Panc1 (cell line): ENCODE results near the gene PPP1R9B. TPM values are rescaled to one million over a fixed set of nuclear protein-coding genes. Genes with fewer than 3 reads are reported as not detected.
A peak's percentile ranks its signal among the peaks of the same experiment; 100 is the strongest.

Source experiments
- ATAC-seq: fragments of 200-7000 bp; cut with Tn5 transposase; 2 replicates; pipeline ENCODE4 v1.9.1; 2020; ENCODE audit warnings: mild to moderate bottlenecking, moderate library complexity
- BruUV-seq: library from RNA; stranded (reverse); fragments of 400-500 nt; replicated peaks from 2 replicates; lab custom pipeline; 2021; lab: Mats Ljungman, UMichigan
- CTCF ChIA-PET: fragments of 300-600 bp; sonication (Branson Sonifier 250); formaldehyde crosslinking; loops from one replicate; lab custom pipeline; 2022; ENCODE audit warnings: antibody characterized with exemption; lab: Charles Lee
- POLR2A ChIA-PET: fragments of 300-600 bp; sonication (Branson Sonifier 250); formaldehyde crosslinking; loops from one replicate; lab custom pipeline; 2022; ENCODE audit warnings: antibody characterized with exemption; lab: Charles Lee
- DNase-seq: peaks from one replicate; pipeline ENCODE4 v3.0.0-alpha.2; 2010; ENCODE audit warnings: low read depth, low spot score
- H3K27ac ChIP-seq: 2 replicates; pipeline ENCODE4 v1.5.1; 2011; ENCODE audit warnings: mild to moderate bottlenecking, low read length, inconsistent platforms
- H3K27me3 ChIP-seq: fragments of 200-500 bp; sonication (Bioruptor generic); 2 replicates; pipeline ENCODE4 v1.6.0; 2014; ENCODE audit warnings: low read length, inconsistent platforms; ENCODE audit not compliant: control insufficient read depth, insufficient read depth
- H3K36me3 ChIP-seq: fragments of 200-500 bp; sonication (Bioruptor generic); 2 replicates; pipeline ENCODE4 v1.5.1; 2014; ENCODE audit warnings: inconsistent platforms, mild to moderate bottlenecking, low read length, moderate library complexity; ENCODE audit not compliant: control insufficient read depth, insufficient read depth
- H3K4me1 ChIP-seq: 2 replicates; pipeline ENCODE4 v1.5.1; 2011; ENCODE audit warnings: inconsistent platforms, mild to moderate bottlenecking, low read length, moderate library complexity; ENCODE audit not compliant: control insufficient read depth, insufficient read depth
- H3K4me3 ChIP-seq, 2 experiments: 2 replicates each; pipeline ENCODE4 v1.5.1; 2011 to 2012; ENCODE audit warnings: low read depth in 2 of 2, low read length in 2 of 2, mild to moderate bottlenecking in 2 of 2, inconsistent platforms in 1 of 2, moderate library complexity in 1 of 2
- H3K9me3 ChIP-seq: fragments of 200-500 bp; sonication (Bioruptor generic); 2 replicates; pipeline ENCODE4 v1.5.1; 2014; ENCODE audit warnings: low read depth, mild to moderate bottlenecking, inconsistent platforms, low read length, moderate library complexity; ENCODE audit not compliant: control insufficient read depth, insufficient read depth
- CTCF ChIP-seq: fragments of 450-650 bp; IDR thresholded peaks from 2 replicates; pipeline ENCODE4 v1.5.1; 2017; ENCODE audit warnings: mild to moderate bottlenecking
- POLR2AphosphoS5 ChIP-seq: IDR thresholded peaks from 2 replicates; pipeline ENCODE4 v1.6.1; 2012; ENCODE audit warnings: mild to moderate bottlenecking, low read depth, low read length, moderate library complexity
- SIN3A ChIP-seq: IDR thresholded peaks from 2 replicates; pipeline ENCODE4 v1.6.1; 2012; ENCODE audit warnings: low read depth, mild to moderate bottlenecking, low read length, moderate library complexity, borderline replicate concordance; ENCODE audit not compliant: insufficient read depth
- TCF7L2 ChIP-seq: IDR thresholded peaks from 2 replicates; pipeline ENCODE4 v1.6.1; 2011; ENCODE audit warnings: mild to moderate bottlenecking, low read depth, low read length, inconsistent platforms
- in situ Hi-C: cut with HindIII; loops from 2 replicates; pipeline ENCODE4 v1.10.0; 2016; ENCODE audit warnings: low sequenced_read_pairs, low pct_unique_long_range_greater_than_20kb
- intact Hi-C: fragments of 100-400 bp; cut with micrococcal nuclease; formaldehyde crosslinking; loops from one replicate; pipeline ENCODE4 v1.10.0; 2022; ENCODE audit not compliant: unreplicated experiment
- total RNA-seq: library from RNA; stranded (reverse); gene quantifications from one replicate; pipeline ENCODE4 v1.2.1, GENCODE V29; 2021; ENCODE audit not compliant: unreplicated experiment
- TF ChIP-seq, protein P1 (sequence below), 2 experiments: IDR thresholded peaks; 2 replicates each; pipeline ENCODE4 v1.6.1; 2011 to 2012; ENCODE audit warnings: low read depth in 2 of 2, control low read depth in 1 of 2, low read length in 1 of 2, mild to moderate bottlenecking in 1 of 2, moderate library complexity in 1 of 2; ENCODE audit not compliant: insufficient read depth in 1 of 2

PPP1R9B gene
- total RNA-seq, 1 experiment from 2014 or later = 114 TPM

GRCh38 chr17:50152736-50153135, 2.3 kb upstream of the PPP1R9B start:
- ChIA-PET POLR2A (no interaction called here), CTCF (interaction anchor here (0.5 to 1.6 kb wide), 2 partner anchors 9 to 53 kb away, joined by 8 to 11 read pairs; no protein-coding TSS in a partner anchor)
- intact Hi-C loops (no loop called here), in situ Hi-C loops (no loop called here)
- ATAC-seq (no peak), DNase-seq (no peak)
- Histone ChIP-seq H3K27ac (peak overlapping the region; percentile 100), H3K9me3 (no peaks in the 10 kb centered on the region), H3K36me3 (peaks cover 15% of the 10 kb centered on the region; the same call in 1 of the 2 replicates), H3K4me3 (no peak overlapping the region; a peak in 1 of 4 replicates), H3K27me3 (no peaks in the 10 kb centered on the region), H3K4me1 (peaks cover 43% of the 10 kb centered on the region)
- TF ChIP-seq POLR2AphosphoS5 (no peak), TCF7L2 (no peak), SIN3A (no peak), CTCF (no peak)
- TF ChIP-seq, protein P1, sequence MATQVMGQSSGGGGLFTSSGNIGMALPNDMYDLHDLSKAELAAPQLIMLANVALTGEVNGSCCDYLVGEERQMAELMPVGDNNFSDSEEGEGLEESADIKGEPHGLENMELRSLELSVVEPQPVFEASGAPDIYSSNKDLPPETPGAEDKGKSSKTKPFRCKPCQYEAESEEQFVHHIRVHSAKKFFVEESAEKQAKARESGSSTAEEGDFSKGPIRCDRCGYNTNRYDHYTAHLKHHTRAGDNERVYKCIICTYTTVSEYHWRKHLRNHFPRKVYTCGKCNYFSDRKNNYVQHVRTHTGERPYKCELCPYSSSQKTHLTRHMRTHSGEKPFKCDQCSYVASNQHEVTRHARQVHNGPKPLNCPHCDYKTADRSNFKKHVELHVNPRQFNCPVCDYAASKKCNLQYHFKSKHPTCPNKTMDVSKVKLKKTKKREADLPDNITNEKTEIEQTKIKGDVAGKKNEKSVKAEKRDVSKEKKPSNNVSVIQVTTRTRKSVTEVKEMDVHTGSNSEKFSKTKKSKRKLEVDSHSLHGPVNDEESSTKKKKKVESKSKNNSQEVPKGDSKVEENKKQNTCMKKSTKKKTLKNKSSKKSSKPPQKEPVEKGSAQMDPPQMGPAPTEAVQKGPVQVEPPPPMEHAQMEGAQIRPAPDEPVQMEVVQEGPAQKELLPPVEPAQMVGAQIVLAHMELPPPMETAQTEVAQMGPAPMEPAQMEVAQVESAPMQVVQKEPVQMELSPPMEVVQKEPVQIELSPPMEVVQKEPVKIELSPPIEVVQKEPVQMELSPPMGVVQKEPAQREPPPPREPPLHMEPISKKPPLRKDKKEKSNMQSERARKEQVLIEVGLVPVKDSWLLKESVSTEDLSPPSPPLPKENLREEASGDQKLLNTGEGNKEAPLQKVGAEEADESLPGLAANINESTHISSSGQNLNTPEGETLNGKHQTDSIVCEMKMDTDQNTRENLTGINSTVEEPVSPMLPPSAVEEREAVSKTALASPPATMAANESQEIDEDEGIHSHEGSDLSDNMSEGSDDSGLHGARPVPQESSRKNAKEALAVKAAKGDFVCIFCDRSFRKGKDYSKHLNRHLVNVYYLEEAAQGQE (IDR thresholded peaks at IDR 0.05; ENCODE audit: insufficient read depth in 1 of 2, low read depth in 2 of 2, low read length in 1 of 2) = no peak
- no TSS peak for BruUV-seq

- Histone ChIP-seq H3K4me1 (peaks cover 50% of the 10 kb centered on the region), H3K27ac (peak overlapping the region; percentile 100), H3K4me3 (peak overlapping the region; percentile 70 to 97), H3K36me3 (peaks cover 15% of the 10 kb centered on the region; the same call in 1 of the 2 replicates), H3K27me3 (no peaks in the 10 kb centered on the region), H3K9me3 (no peaks in the 10 kb centered on the region)
- TF ChIP-seq POLR2AphosphoS5 = peak; percentile 64
- TF ChIP-seq, protein P1 (IDR thresholded peaks at IDR 0.05; ENCODE audit: insufficient read depth in 1 of 2, low read depth in 2 of 2, low read length in 1 of 2) = no peak
- peak; percentile 73; the same call in 1 of the 2 replicates for TF ChIP-seq SIN3A
- TF ChIP-seq TCF7L2 = no peak
- TF ChIP-seq CTCF = no peak
- ChIA-PET POLR2A (interaction anchor here (0.7 to 1.0 kb wide), 2 partner anchors 8 to 12 kb away, joined by 3 to 6 read pairs; no protein-coding TSS in a partner anchor), CTCF (interaction anchor here (0.6 to 1.6 kb wide), 3 partner anchors 9 to 125 kb away, joined by 4 to 11 read pairs (median 5); no protein-coding TSS in a partner anchor)
- BruUV-seq = no TSS peak
- peak; percentile 73 for DNase-seq
- in situ Hi-C loops (no loop called here), intact Hi-C loops (no loop called here)
- ATAC-seq = peak; percentile 82
Measured at GRCh38 chr17:50151937-50152547, 1.6 kb upstream of the PPP1R9B start.
